Transverse colon (tissue), 4 donors: ENCODE measurements around the gene CACNB3. TPM values are rescaled to one million over a fixed set of nuclear protein-coding genes. Genes with fewer than 3 reads are reported as not detected.
A peak's percentile ranks its signal among the peaks of the same experiment; 100 is the strongest.

ENCODE experiments used
- DNase-seq: peaks from one replicate; pipeline ENCODE4 v3.0.0-alpha.2; 2019
- H3K27ac ChIP-seq, 4 donors: fragments of 200-600 bp; sonication (generic); 2 replicates each; pipeline ENCODE4 v1.5.1; 2016 to 2018; ENCODE audit warnings: inconsistent platforms in 4 of 4
- H3K27me3 ChIP-seq: fragments of 200-600 bp; sonication (generic); 2 replicates; pipeline ENCODE4 v1.5.1; 2017; ENCODE audit warnings: inconsistent platforms
- H3K36me3 ChIP-seq, 4 donors: fragments of 200-600 bp; sonication (generic); 2 replicates each; pipeline ENCODE4 v1.5.1; 2017 to 2019; ENCODE audit warnings: inconsistent platforms in 4 of 4
- H3K4me1 ChIP-seq, 4 donors: fragments of 200-600 bp; sonication (generic); 2 replicates each; pipeline ENCODE4 v1.5.1; 2017 to 2020; ENCODE audit warnings: inconsistent platforms in 4 of 4
- H3K4me3 ChIP-seq, 4 donors: fragments of 200-600 bp; sonication (generic); 1 replicate in 1 of 4; 2 replicates in 3 of 4; pipeline versions ENCODE4 v1.5.1 to v1.6.1; 2017 to 2019; ENCODE audit warnings: inconsistent platforms in 4 of 4
- H3K9me3 ChIP-seq, 2 donors: fragments of 200-600 bp; sonication (generic); 2 replicates each; pipeline ENCODE4 v1.5.1; 2017 to 2019; ENCODE audit warnings: inconsistent platforms in 2 of 2
- EP300 ChIP-seq: sonication (generic); formaldehyde crosslinking; IDR thresholded peaks from one replicate; pipeline ENCODE4 v1.6.1; 2017; ENCODE audit warnings: antibody characterized with exemption, low read depth
- POLR2A ChIP-seq: fragments of 450-650 bp; IDR thresholded peaks from one replicate; pipeline ENCODE4 v1.6.1; 2016; ENCODE audit warnings: antibody characterized with exemption, mild to moderate bottlenecking, moderate library complexity
- POLR2AphosphoS5 ChIP-seq, 3 donors: sonication (generic); formaldehyde crosslinking; IDR thresholded peaks; one replicate each; pipeline ENCODE4 v1.6.1; 2016; ENCODE audit warnings: antibody characterized with exemption in 3 of 3
- WGBS, 2 donors: methylation state at CpG; one replicate each; pipeline ENCODE4 v1.1.5; 2018; ENCODE audit warnings: low coverage in 1 of 2; 5-methylcytosine and 5-hydroxymethylcytosine counted together
- in situ Hi-C, 4 donors: fragments of 200-750 bp; cut with MboI; loops; one replicate each; pipeline versions ENCODE4 v1.15.0 to v1.15.1; 2017; ENCODE audit warnings: low sequenced_read_pairs in 3 of 4, low pct_ligation_motif_present in 1 of 4, low pct_unique_long_range_greater_than_20kb in 1 of 4
- intact Hi-C: fragments of 100-400 bp; cut with DNase I; formaldehyde crosslinking; loops from one replicate; pipeline ENCODE4 v1.15.1; 2023; ENCODE audit warnings: low total_unique reads
- total RNA-seq, 4 donors: library from RNA; depleted of rRNA; stranded (reverse); fragments of >200 nt; gene quantifications; one replicate each; pipeline ENCODE4 v1.1.0, GENCODE V29; 2016
- TF ChIP-seq, protein P1 (sequence below), 5 experiments: fragments of 200-600 bp in 3 of 5; fragments of 450-650 bp in 2 of 5; sonication (generic) in 3 of 5; IDR thresholded peaks; 1 replicate in 2 of 5; 2 replicates in 3 of 5; pipeline ENCODE4 v1.5.1; 2016 to 2017; ENCODE audit warnings: antibody characterized with exemption in 5 of 5, inconsistent platforms in 3 of 5, mild to moderate bottlenecking in 2 of 5, moderate library complexity in 1 of 5

CACNB3 gene
- total RNA-seq, 4 donors from 2014 or later = 20.6 to 53.5 (median 47.1) TPM

DNA sequence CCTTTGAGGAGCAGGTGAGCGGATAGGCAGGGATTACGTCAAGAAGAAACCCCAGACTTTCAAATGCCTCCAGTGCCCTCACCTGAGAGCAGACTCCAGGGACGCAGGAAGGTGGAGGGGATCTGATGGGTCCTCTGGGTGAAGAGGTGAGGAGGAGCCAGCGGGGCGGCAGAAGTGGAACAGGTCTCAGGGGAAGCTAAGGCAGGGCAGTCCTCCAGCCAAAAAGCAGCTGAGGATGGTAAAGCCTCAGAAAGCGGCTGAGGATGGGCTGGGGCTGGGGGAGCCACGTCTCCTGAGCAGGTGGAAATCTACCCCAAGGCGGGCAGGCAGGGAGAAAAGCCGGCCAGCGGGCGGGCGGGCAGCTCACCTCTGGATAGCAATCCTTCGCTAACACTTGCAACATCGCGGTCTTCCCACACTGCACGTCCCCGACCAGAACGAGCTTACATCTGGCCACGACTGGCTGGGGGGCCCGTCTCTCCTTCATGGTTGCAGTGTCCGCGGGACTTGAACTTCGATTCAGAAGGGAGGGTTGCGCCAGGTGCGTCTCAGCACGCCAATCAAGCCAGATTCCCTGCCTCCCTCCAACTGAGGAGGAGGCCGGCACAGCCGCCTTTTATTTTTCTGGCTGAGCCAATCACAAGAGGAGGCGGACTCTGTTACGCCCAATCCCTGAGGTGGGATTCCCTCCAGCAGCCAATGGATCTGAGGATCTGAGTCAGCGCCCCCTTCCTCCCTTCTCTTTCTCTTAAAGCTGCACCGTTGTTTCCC is 47.2 kb downstream of the CACNB3 start, which contains the start of gene RND1:
Gene RND1, minus strand, starts transcription at position 590 of the 771 bp plus-strand sequence. Its CDS starts 103 bp downstream, at position 487.
- WGBS, 2 donors = 1 to 5% methylated on average over 7 to 31 of the region's 32 CpGs
- in situ Hi-C loops (no loop called here), intact Hi-C loops (no loop called here)
- H3K27ac ChIP-seq = peak within 1 kb of the TSS; percentile 49 to 77 (median 71)
- H3K36me3 ChIP-seq = no peaks in the 10 kb centered on the region
- no peaks in the 10 kb centered on the region for H3K9me3 ChIP-seq
- TF ChIP-seq POLR2A = peak; percentile 97
- no peak for TF ChIP-seq EP300
- TF ChIP-seq, protein P1, sequence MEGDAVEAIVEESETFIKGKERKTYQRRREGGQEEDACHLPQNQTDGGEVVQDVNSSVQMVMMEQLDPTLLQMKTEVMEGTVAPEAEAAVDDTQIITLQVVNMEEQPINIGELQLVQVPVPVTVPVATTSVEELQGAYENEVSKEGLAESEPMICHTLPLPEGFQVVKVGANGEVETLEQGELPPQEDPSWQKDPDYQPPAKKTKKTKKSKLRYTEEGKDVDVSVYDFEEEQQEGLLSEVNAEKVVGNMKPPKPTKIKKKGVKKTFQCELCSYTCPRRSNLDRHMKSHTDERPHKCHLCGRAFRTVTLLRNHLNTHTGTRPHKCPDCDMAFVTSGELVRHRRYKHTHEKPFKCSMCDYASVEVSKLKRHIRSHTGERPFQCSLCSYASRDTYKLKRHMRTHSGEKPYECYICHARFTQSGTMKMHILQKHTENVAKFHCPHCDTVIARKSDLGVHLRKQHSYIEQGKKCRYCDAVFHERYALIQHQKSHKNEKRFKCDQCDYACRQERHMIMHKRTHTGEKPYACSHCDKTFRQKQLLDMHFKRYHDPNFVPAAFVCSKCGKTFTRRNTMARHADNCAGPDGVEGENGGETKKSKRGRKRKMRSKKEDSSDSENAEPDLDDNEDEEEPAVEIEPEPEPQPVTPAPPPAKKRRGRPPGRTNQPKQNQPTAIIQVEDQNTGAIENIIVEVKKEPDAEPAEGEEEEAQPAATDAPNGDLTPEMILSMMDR (IDR thresholded peaks at IDR 0.05) = peak in 1 of 5 experiments; percentile 9
- TF ChIP-seq POLR2AphosphoS5 (IDR thresholded peaks at IDR 0.05) = peak; percentile 96 to 99 (median 99)
- H3K27me3 ChIP-seq = peaks cover 9% of the 10 kb centered on the region
- peak within 1 kb of the TSS; percentile 53 to 76 (median 55) for H3K4me3 ChIP-seq
- H3K4me1 ChIP-seq = peaks cover 4 to 29% (median 13%) of the 10 kb centered on the region in 4 donors
- peak; percentile 93 for DNase-seq

DNA sequence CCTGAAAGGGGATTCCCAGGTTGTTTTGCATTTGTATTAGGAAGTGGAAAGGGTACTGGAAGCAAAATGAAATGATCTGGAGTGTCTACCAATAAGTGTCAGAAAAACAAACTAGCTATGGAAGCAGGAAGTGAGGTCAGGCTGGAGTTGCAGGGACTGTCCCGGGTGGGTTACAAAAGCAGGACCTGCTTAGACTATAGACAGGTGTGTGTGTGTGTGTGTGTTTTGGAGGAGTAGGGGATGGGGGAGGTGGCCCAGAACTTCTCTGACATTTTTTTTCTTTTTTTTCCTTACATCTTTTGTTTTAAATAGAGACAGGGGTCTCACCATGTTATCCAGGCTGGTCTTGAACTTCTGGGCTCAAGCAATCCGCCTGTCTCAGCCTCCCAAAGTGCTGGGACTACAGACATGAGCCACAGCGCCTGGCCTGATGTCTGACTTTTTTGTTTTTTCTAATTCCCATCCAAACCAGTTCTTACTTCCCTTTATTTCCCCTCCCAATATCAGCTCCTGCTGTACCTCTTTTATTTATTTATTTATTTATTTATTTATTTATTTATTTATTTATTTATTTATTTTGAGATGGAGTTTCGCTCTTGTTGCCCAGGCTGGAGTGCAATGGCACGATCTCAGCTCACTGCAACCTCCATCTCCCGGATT is 47.9 kb downstream of the CACNB3 start:
- H3K4me1 ChIP-seq = peaks cover 4 to 29% (median 13%) of the 10 kb centered on the region in 4 donors
- intact Hi-C loops (no loop called here), in situ Hi-C loops (no loop called here)
- H3K36me3 ChIP-seq = no peaks in the 10 kb centered on the region
- WGBS, 2 donors = 76 to 93% methylated on average over 3 to 6 of the region's 6 CpGs
- peak overlapping the region in 3 of 4 donors; percentile 55 to 76 (median 55) for H3K4me3 ChIP-seq
- no peak for TF ChIP-seq POLR2A
- TF ChIP-seq, protein P1 (IDR thresholded peaks at IDR 0.05) = peak in 1 of 5 experiments; percentile 15
- no peak for DNase-seq
- H3K27ac ChIP-seq = peak overlapping the region; percentile 49 to 77 (median 71)
- H3K9me3 ChIP-seq = no peaks in the 10 kb centered on the region
- peaks cover 9% of the 10 kb centered on the region for H3K27me3 ChIP-seq

DNA sequence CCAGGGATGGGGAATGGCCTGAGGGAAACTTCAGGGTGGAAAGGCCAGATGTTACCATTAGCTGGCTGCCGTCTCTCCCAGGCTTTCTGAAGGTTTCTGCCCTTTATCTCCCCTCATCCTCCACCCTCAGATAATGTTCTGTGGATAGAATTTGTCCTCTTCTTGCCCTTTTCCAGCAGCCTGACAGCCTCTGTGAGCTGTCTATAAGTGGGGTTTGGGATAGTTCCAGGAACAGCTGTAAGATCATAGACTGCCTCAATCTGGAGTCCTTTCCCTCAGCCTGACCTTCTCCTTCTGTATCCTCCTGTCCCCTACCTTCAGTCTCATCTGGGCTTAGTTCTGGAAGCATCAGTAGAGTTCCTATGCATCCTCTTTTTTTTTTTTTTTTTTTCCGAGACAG is 50.2 kb downstream of the CACNB3 start:
- no peak for DNase-seq
- in situ Hi-C loops = no loop called here
- Histone ChIP-seq H3K9me3 (no peaks in the 10 kb centered on the region), H3K36me3 (no peaks in the 10 kb centered on the region), H3K27me3 (peaks cover 6% of the 10 kb centered on the region), H3K4me1 (peaks cover 4 to 28% (median 13%) of the 10 kb centered on the region in 4 donors), H3K27ac (no peak overlapping the region), H3K4me3 (no peak overlapping the region)
- intact Hi-C loops = no loop called here
- no peak for TF ChIP-seq EP300
- TF ChIP-seq POLR2AphosphoS5 (IDR thresholded peaks at IDR 0.05) = no peak
- TF ChIP-seq POLR2A = no peak
- 83 to 88% methylated on average over 1 to 2 of the region's 2 CpGs for WGBS, 2 donors

DNA sequence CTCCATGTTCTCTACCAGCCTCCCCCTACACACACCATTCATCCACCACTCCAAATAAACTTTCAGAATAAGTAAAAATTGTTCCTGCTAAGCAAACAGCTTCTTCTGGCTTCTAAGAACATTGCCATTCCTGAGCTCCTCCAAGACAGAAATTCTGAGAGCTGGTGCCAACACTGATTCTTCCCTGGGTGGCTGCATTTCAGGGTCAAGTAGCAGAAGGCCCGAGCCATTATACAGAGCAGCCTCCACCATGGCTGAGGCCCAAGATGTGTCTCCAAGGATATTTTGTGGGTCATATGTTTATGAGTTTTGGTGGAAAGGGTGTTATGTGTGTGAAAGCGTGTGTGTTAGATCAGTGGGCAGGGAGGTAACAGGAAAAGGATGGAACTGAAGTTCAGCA is 50.9 kb downstream of the CACNB3 start:
- WGBS, 2 donors = 80 to 88% methylated on average over 1 to 2 of the region's 2 CpGs

More for the DNA sequence above, 50.9 kb downstream of the CACNB3 start:
- Histone ChIP-seq H3K4me3 (no peak overlapping the region), H3K27me3 (peaks cover 4% of the 10 kb centered on the region), H3K27ac (no peak overlapping the region), H3K9me3 (no peaks in the 10 kb centered on the region), H3K36me3 (no peaks in the 10 kb centered on the region), H3K4me1 (peaks cover 4 to 21% (median 13%) of the 10 kb centered on the region in 4 donors)
- DNase-seq = no peak
- TF ChIP-seq, protein P1 (IDR thresholded peaks at IDR 0.05) = no peak
- TF ChIP-seq EP300 (no peak), POLR2A (no peak)
- intact Hi-C loops (no loop called here), in situ Hi-C loops (no loop called here)
